Colonic mucosa (tissue), 4 donors: Measurements from ENCODE around the gene CLEC2L. TPM values are rescaled to one million over a fixed set of nuclear protein-coding genes. Genes with fewer than 3 reads are reported as not detected.

ENCODE experiments used
- DNase-seq: peaks from one replicate; pipeline ENCODE4 v3.0.0-alpha.2; 2020
- H3K27ac ChIP-seq: fragments of 200-600 bp; one replicate; pipeline ENCODE4 v1.8.0; 2021
- H3K27me3 ChIP-seq: fragments of 200-600 bp; one replicate; pipeline ENCODE4 v1.8.0; 2021
- H3K36me3 ChIP-seq: fragments of 200-600 bp; one replicate; pipeline ENCODE4 v1.8.0; 2021
- H3K4me1 ChIP-seq: fragments of 200-600 bp; one replicate; pipeline ENCODE4 v1.8.0; 2021; ENCODE audit warnings: mild to moderate bottlenecking
- H3K4me3 ChIP-seq: fragments of 200-600 bp; one replicate; pipeline ENCODE4 v1.8.0; 2021
- H3K9ac ChIP-seq, 2 donors: one replicate each; pipeline ENCODE4 v1.7.0; 2013; ENCODE audit warnings: control low read depth in 2 of 2, low read depth in 2 of 2, low read length in 2 of 2
- H3K9me3 ChIP-seq: fragments of 200-600 bp; one replicate; pipeline ENCODE4 v1.8.0; 2021
- CTCF ChIP-seq: fragments of 200-600 bp; IDR thresholded peaks from one replicate; pipeline ENCODE4 v1.8.0; 2022; ENCODE audit warnings: antibody characterized with exemption, mild to moderate bottlenecking
- intact Hi-C: fragments of 100-400 bp; cut with DNase I; formaldehyde crosslinking; loops from one replicate; pipeline ENCODE4 v1.14.1; 2022
- total RNA-seq, 2 donors: library from RNA; stranded (reverse); fragmentation: NEBNext Ultra II Directional in 1 of 2; extraction: Animal tissue kit (Norgen Biotek cat#: 25700) in 1 of 2; gene quantifications; one replicate each; pipeline ENCODE4 v1.2.1, GENCODE V29; 2021
- donor health status: healthy.
- donor health status: DM: no; HTN: no; CAD: no.
- donor health status: DM: no; HTN: no; CAD: no.

The CLEC2L gene
- total RNA-seq, 2 donors from 2014 or later, result not detected

GRCh38 chr7:139531094-139531493, 7.6 kb downstream of the CLEC2L start:
- Histone ChIP-seq H3K4me1 (no peaks in the 10 kb centered on the region), H3K27me3 (no peaks in the 10 kb centered on the region), H3K9me3 (no peaks in the 10 kb centered on the region), H3K4me3 (no peak overlapping the region), H3K27ac (no peak overlapping the region), H3K9ac (no peak overlapping the region), H3K36me3 (no peaks in the 10 kb centered on the region)
- intact Hi-C loops, result no loop called here
- no peak for DNase-seq
- no peak for TF ChIP-seq CTCF

DNA sequence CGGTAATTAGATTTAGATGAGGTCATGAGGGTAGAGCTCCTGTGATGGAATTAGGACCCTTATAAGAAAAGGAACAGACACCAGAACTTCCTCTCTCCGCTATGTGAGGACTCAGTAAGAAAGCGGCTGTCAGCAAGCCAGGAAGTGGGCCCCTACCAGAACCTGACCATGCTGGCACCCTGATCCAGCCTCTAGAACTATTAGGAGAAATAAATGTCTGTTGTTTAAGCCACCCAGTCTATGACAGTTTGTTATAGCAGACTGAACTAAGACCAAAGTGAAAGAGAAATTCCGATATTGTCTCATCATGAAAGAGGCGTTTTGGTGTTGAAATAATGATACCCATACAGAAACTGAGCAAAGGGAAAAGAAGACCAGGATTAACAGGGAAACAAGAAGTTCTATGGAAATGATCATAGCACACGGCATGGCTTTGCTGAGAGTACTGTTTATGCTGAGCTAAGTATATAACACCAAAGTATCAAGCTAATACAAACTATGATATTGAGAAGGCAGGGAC, 9.2 kb downstream of the CLEC2L start:
- Histone ChIP-seq H3K4me1 (no peaks in the 10 kb centered on the region), H3K36me3 (no peaks in the 10 kb centered on the region), H3K27me3 (no peaks in the 10 kb centered on the region), H3K9ac (no peak overlapping the region), H3K4me3 (no peak overlapping the region), H3K9me3 (no peaks in the 10 kb centered on the region), H3K27ac (no peak overlapping the region)
- no peak for DNase-seq
- intact Hi-C loops, result no loop called here
- no peak for TF ChIP-seq CTCF

DNA sequence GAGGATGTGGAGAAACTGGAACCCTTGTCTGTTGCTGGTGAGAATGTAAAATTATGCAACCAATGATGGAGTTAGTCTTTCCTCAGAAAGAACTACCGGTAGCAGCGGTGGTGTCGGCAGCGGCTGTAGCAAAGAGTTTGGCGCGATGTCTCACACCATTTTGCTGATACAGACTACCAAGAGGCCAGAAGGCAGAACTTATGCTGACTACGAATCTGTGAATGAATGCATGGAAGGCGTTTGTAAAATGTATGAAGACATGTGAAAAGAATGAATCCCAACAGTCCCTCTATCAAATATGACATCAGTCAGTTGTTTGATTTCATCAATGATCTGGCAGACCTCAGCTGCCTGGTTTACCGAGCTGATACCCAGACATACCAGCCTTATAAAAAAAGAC, 10.6 kb downstream of the CLEC2L start:
- Histone ChIP-seq H3K9me3 (no peaks in the 10 kb centered on the region), H3K4me1 (no peaks in the 10 kb centered on the region), H3K9ac (no peak overlapping the region), H3K36me3 (no peaks in the 10 kb centered on the region), H3K27me3 (no peaks in the 10 kb centered on the region), H3K27ac (no peak overlapping the region), H3K4me3 (no peak overlapping the region)
- DNase-seq, result no peak
- intact Hi-C loops, result no loop called here
- no peak for TF ChIP-seq CTCF

- H3K4me1 ChIP-seq, result no peaks in the 10 kb centered on the region
- no peak overlapping the region for H3K27ac ChIP-seq
- TF ChIP-seq CTCF, result no peak
- no peak overlapping the region for H3K4me3 ChIP-seq
- H3K27me3 ChIP-seq, result no peaks in the 10 kb centered on the region
- no peak for DNase-seq
- H3K9me3 ChIP-seq, result no peaks in the 10 kb centered on the region
- intact Hi-C loops, result no loop called here
- H3K9ac ChIP-seq, result no peak overlapping the region
- H3K36me3 ChIP-seq, result no peaks in the 10 kb centered on the region
Observed at GRCh38 chr7:139534966-139535651, 11.6 kb downstream of the CLEC2L start.

DNA sequence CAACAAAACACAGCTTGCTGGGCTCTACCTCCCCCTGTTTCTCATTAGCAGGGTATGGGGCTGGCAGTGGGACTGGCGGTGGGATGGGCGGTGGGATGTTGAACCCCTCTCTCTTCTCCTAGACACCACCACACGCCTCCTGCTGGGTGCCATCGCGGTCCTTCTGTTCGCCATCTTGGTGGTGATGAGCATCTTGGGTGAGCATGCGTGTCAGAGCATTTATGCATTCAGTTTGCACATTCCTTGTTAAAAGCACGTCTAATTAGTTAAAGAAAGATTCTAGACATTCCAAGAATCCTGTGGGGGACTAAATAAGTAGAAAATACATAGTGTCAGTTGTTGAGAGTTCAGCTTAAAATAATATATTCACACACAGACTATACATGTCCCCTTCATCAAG, 12.7 kb downstream of the CLEC2L start:
- H3K27me3 ChIP-seq, result no peaks in the 10 kb centered on the region
- no peak for TF ChIP-seq CTCF
- intact Hi-C loops, result no loop called here
- H3K9me3 ChIP-seq, result no peaks in the 10 kb centered on the region
- no peaks in the 10 kb centered on the region for H3K36me3 ChIP-seq
- no peak overlapping the region for H3K9ac ChIP-seq
- H3K4me3 ChIP-seq, result no peak overlapping the region
- DNase-seq, result no peak
- H3K4me1 ChIP-seq, result no peaks in the 10 kb centered on the region
- no peak overlapping the region for H3K27ac ChIP-seq
